ENCODE measurements around the gene TCF23. TPM values are rescaled to one million over a fixed set of nuclear protein-coding genes. Genes with fewer than 3 reads are reported as not detected.
"Not testable (repeated sequence)": the region's sequence is repeated elsewhere in the genome, so short reads cannot be mapped to it uniquely, and the experiment has no call there.

Gene TCF23
- total RNA-seq, 1 donor from 2014 or later: 0.42 TPM

DNA sequence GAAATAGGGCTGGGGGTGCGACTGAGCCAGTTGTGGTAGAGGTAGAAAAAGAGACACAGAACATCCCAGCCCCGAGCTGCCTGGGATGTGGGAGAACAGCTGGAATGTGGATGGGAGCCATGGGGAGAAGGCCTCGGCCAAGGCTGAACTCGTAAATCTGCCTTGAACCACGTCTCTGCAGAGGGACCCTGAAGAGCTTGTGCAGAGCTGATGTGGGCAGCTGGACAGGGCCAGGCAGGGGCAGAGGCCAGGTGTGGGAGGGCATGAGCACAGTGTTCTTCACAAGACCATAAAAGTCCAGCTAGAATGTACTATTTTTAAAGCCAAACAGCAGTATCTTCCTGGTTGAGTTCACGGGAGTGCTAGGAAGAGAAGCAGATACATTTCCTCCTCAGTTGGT, 5.7 kb downstream of the TCF23 start:
- no peak for DNase-seq (ENCODE audit: low spot score)

DNA sequence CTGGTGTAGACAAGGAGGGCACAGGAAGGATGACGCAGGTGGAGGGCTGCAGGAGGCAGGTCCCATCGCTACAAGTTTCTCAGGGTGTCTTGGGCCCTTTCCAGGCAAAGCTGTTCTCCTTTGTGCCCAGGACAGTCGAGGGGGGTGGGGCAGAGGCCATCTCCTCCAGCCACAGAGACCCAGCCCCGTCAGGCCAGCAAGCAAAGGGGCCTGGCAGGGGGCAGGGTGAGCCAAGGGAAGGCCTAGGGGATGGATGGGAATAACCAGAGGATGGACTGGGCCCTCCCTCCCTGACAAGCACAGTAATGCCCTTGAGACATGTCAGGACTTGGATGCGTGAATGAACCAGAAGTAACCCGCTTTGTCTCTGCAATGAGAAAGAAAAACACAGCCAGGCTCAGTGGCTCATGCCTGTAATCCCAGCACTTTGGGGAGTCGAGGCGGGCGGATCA, 6.3 kb downstream of the TCF23 start:
- DNase-seq (ENCODE audit: low spot score): no peak

DNA sequence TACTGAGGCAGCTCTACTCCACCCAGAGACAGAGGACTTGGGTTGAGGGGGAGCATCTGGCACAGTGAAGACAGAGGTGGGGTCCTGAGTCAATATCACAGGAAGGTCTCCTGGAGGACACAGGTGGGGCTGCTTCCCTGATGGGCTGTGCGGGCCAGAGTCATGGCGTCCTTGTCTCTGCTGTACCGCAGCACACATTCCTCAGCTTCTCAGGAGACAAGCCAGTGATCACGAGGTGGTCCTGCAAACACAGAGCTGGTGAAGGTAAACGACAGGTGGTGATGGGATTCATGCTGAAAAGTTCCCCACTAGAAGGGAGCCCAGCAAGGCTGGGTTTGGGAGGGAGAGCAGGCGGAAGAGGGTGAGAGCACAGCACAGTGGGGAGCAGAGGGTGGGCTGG, 9.7 kb downstream of the TCF23 start:
- DNase-seq (ENCODE audit: low spot score): no peak

DNA sequence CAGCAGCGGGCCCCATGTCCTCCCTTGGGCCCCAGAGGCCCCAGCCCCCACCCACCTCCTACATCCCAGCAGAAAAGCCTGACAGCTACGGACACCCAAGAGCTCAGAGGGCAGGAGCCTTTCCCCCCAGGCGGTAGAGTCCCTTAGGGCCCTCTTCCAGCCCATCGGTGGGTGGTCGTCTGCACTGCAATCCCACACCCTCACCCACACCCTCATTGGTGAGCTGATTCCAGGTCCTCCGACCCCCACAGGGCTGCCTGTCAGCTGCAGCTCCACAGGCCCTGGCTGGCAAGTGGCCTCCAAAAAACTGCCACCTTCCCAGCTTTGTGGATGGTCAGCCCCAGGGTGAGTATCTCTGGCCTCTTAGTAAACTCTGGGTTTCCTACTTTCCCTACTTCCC, 10.5 kb downstream of the TCF23 start:
- no peak for DNase-seq (ENCODE audit: low spot score)

DNA sequence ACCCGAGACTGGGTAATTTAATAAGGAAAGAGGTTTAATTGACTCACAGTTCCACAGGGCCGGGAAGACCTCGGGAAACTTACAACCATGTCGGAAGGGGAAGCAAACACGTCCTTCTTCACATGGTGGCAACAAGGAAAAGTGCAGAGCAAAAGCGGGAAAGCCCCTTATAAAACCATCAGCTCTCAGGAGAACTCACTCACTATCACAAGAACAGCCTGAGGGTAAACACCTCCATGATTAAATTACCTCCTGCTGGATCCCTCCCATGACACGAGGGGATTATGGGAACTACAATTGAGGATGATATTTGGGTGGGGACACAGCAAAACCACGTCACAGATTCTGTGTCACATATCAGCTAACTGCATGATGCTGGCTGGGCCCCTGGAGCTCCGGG, 11.4 kb downstream of the TCF23 start:
- DNase-seq (ENCODE audit: low spot score): no peak

DNA sequence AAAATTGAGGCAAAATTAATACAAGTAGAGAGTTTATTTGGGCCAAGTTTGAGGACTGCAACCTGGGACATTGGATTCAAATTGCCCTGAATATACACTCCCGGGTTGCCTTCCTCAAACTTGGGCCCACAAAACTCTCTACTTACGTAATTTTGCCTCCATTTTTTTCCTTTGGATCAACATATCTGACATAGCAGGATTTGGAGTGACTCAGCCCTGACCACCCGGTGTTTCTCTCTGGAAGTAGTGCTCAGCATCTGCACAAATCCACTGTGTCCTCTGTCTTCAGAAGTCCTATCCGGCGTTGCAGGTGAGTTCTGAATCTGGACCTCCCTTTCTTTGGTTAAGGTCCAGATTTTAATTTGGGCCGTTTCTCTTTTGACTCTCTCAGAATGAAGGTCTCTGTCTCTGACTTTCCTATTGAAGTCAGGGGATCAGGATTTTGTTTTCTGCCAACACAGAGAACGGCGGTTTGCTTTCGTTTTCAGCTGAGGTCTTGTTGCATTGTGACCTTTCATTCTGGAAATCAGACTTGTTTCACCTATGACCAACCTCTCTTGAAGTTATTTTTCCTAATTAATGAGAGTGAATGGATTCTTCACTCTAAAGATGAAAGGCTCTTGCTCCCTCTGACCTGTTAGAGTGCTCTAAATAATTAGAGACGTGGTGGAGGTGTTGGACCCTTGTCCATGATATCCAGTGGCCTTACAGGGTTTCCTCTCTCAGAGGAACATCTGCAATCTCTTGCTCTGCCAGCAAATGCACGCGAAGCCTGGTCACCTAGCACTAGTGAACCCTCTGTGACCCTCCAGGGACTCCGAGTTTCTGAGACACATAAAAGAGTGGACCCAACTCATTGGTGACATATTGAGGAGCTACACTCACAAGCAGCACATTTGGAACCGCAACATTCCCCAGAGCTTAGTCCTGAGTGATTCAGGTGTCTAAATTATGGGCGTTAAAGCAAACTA, 13.6 kb downstream of the TCF23 start:
- DNase-seq (ENCODE audit: low spot score): no peak

DNA sequence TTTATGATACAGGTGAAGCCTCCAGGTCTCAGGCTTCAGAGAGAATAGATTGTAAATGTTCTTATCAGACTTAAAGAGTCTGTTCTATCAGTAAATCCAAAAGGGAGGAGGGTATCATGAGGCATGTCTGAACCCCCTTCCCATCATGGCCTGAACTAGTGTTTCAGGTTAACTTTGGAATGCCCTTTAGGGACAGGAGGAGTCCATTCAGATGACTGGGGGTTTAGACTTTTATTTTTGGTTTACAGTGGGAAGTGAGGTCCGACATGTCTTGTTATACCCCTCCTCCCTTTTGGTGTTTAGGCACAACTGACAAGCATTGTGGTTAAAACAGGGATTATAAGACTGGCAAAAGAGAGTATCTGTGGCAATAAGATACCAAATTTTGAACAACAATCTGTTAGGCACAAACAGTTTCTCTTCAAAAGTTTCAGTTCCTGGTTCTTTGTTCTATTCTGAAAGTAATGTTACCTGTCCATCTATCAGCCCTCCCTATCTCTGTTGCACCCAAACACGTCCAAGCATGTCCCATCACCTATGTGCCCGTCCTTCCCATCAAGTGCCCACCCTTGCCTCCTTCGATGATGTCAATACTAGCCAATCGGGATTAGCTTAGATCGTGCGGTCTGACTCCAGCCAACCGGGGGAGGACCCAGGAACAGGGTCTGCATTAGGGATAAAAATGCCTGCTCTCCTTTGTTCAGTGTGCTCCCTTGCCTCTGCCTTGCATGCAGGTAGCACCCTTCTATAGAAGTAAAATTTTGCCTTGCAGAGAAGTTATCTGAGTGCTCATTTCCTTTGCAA, 16.4 kb downstream of the TCF23 start:
- DNase-seq (ENCODE audit: low spot score): no peak

DNA sequence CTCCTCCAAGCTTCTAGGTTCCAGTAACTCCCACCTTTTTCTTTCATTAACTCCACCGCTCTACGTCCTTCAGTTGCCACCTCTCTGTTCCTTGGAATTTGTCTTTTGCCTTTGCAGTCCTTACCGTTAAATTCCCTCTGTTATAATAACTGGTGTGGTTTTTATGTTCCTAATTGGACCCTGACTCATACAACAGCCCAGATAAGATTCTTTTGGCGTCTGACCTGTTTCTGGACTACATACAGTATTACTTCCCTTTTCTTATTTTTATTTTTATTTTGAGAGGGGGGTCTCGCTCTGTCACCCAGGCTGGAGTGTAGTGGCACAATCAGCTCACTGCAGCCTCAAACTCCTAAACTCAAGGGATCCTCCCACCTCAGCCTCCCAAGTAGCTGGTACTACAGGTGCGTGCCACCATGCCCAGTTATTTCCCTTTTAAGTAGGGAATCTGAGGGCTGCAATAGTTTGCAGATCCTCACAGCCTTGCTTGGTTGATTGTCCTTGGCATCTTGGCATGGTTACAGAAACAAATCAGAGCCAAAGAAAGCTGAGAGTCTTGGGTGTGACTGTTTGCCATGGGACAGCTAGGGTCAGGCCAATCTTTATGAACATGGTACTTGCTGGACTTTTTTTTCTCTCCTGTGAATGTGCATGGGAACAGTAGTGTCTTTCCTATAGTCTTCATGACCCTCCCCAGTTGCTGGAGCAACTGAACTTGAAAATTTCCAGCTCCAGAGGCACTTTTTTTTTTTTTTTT, 22.0 kb downstream of the TCF23 start:
- no peak for DNase-seq (ENCODE audit: low spot score)

DNA sequence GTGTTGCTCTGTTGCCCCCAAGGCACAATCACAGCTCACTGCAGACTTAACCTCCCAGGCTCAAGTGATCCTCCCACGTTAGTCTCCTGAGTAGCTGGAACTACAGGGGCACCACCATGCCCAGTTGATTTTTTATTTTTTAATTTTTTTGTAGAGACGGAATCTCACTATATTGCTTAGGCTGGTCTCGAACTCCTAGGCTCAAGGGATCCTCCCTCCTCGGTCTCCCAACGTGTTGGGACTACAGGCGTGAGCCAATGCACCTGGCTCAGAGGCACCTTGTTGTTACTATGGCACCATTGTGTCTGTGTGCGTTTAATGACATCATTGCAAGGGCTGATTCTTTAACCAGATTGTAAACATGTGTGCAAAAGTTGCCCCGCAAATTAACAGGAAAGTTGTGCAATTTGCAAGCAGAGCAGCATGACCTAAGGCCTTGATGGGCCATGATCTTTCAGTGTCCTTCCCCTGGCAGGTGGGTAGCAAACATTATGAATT, 22.6 kb downstream of the TCF23 start:
- DNase-seq (ENCODE audit: low spot score): no peak

DNA sequence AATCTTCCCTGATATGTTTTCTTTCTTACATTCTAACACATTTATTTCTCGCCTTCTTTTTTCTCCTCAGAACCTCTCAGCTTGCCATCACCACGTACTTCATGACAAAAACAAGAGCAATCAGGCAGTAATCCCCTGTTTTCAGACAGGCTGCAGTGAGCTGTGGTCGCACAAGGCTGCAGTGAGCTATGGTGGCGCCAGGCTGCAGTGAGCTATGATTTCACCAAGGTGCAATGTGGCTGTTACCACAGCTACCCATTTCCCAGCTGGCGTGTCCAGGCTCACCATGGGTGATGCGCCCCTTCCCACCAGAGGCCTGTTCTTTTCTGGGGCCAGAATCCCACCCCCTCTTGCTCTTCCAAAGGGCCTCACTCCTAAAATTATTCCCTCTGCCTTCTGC, 25.8 kb downstream of the TCF23 start:
- no peak for DNase-seq (ENCODE audit: low spot score)

DNA sequence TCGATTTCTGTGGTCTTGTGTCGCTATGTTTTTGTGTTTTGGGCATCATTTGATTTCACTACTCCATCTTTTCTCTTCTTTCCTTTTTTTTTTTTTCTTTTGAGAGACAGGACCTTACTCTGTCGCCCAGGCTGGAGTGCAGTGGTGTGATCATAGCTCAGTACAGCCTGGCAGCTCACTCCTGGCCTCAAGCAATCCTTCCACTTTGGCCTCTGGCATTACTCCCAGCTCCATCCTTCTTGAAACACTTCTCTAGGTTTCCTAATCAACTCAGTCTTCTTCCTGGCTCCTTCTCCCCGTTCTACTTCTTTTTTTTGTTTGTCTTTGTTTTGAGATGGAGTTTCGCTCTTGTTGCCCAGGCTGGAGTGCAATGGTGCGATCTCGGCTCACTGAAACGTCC, 26.5 kb downstream of the TCF23 start:
- no peak for DNase-seq (ENCODE audit: low spot score)

DNA sequence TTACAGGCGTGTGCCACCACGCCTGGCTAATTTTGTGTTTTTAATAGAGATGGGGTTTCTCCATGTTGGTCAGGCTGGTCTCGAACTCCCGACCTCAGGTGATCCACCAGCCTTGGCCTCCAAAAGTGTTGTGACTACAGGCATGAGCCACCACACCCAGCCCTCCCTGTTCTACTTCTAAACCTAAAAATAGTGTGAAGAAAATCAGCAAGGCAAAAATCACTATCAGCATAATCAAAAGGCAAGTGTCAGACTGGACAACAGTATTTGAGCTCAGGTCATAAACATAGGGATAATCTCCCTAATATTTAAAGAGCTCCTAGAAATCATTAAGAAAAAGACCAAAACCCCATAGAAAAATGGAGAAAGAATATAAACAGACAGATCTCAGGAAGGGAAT, 27.0 kb downstream of the TCF23 start:
- not testable (repeated sequence) for DNase-seq (ENCODE audit: low spot score)

DNA sequence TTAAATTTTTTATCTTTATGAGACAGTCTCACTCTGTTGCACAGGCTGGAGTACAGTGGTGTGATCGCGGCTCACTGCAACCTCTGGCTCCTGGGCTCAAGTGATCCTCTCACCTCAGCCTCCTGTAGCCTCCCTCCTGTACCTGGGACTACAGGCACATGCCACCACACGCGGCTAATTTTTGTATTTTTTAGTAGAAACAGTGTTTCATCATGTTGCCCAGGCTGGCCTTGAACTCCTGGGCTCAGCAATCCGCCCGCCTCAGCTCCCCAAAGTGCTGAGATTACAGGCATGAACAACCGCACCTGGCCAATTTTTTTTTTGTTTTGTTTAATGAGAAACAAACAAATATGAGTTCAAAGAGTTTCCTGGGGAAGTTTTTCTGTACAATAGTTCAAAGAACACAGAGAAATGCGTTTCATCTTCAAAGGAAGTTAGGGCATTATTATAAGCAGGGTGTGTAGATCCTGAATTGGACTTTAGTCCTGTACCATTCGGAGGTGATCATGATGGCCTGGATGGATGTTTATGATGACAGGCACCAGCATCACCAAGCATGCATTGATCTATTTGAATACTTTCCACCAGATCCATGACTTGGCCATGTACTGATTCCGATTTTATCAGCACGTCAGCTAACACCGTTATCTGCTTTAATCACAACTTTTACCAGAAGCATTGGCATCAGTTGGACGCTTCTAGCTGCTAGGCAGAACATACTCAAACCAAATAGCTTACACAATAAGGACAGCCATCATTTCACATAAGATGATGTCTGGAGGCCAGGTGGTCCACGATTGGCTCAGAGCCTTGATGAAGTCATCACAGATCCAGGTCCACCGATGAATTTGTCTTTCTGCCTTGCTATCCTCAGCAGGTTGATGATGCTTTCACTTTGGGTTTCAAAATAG, 28.9 kb downstream of the TCF23 start:
- no peak for DNase-seq (ENCODE audit: low spot score)

DNA sequence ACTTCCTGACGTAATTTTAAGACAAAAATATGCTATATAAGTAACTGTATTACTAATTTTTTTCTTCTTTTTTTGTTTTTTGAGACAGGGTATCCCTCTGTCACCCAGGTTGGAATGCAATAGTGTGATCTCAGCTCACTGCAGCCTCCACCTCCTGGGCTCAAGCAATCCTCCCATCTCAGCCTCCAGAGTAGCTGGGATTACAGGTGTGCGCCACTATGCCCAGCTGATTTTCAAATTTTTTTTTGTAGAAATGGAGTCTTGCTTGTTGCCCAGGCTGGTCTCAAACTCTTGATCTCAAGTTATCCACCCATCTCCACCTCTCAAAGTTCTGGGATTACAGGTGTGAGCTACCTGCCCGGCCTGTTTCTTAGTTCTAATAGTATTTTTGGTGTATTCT, 29.7 kb downstream of the TCF23 start:
- DNase-seq (ENCODE audit: low spot score): no peak

DNA sequence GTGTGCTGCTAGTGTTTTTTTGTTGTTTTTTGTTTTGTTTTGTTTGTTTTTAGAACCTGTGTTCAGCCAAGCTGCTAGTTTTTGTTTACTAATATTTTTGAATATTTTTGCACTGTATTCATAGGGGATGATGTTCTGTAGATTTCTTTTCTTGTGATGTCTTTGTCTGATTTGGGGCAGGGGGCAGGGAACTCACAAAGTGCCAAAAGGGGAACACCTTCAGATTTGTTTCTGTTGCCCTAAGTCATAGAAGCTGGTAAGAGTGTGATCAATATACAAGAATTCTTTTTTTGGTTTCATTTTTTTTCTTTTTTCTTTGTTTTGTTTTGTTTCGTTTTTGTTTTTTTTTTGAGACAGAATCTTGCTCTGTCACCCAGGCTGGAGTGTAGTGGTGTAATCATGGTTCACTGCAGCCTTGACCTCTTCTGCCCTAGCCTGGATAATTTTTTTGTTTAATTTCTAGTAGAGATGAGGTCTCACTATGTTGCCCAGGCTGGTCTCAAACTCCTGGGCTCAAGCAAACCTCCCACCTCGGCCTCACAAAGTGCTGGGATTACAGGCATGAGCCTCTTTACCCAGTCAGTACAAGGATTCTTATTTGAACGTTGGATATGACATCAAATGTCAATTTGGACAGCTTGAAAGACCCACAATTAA, 30.7 kb downstream of the TCF23 start:
- no peak for DNase-seq (ENCODE audit: low spot score)

DNA sequence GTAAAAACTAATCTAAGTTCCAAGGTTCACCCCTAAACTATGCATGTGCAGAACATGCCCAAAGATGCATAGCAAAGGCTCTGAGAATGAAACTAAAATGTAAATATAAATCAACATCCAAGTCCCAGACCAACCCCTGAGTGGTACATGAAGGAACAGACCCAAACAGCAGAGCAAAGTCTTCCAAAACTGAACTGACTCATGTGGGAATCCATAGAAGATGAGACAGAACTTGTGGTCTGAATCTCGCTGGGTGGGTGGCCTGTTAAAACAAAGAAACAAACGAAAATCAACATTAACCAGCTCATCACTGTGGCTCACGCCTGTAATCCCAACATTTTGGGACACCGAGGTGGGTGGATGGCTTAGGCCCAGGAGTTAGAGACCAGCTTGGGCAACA, 33.5 kb downstream of the TCF23 start:
- DNase-seq (ENCODE audit: low spot score): no peak

DNA sequence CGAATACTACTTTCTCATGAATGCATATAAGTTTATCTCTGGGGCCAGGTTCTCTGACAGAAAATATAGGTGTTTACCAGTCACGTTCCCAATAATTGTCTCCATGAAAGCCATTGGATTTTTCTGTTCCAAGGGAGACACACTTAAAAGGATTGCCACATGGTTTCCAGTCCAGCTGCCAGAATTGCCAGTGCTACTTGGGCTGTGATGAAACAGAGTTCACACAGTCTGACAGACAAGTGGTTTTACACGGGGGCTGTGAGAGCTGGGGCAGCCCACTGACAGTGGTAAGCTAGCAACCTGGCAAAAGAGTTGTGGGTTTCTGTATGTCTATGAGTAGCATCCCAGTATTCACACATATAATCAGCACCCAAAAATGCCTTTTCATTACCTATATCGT, 35.3 kb downstream of the TCF23 start:
- no peak for DNase-seq (ENCODE audit: low spot score)

DNA sequence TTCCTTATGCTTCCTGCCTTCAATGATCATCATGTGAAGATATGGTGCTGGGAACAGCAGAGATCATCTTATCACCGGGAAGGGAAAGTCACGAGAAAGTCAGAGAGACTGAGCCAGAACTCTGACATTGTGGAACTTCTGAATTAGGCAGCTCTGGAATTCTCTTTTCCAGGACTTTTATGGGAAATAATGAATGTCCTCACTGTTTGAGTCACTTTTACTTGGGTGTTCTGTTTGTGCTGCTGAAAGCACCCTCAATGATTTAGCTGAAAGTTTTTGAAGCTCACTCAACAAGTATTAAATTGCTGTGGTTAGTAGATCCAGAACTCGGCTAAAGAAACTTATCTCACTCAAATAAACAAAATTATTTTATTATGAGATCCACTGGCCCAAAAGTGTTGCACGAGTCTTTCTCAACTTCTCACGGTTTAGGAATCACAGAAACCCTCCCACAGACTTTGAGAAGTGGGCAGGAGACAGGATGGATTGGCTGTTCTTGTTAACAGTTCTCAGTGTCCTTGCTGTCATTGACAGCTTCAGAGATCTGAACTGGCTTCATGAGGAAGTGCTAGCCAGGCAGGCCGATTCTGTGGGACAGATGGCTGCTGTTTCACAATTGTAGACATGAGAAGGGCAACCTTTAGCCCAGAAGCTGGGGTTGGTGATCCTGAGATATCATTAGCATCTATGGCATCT, 36.7 kb downstream of the TCF23 start:
- DNase-seq (ENCODE audit: low spot score): peak; percentile 64

DNA sequence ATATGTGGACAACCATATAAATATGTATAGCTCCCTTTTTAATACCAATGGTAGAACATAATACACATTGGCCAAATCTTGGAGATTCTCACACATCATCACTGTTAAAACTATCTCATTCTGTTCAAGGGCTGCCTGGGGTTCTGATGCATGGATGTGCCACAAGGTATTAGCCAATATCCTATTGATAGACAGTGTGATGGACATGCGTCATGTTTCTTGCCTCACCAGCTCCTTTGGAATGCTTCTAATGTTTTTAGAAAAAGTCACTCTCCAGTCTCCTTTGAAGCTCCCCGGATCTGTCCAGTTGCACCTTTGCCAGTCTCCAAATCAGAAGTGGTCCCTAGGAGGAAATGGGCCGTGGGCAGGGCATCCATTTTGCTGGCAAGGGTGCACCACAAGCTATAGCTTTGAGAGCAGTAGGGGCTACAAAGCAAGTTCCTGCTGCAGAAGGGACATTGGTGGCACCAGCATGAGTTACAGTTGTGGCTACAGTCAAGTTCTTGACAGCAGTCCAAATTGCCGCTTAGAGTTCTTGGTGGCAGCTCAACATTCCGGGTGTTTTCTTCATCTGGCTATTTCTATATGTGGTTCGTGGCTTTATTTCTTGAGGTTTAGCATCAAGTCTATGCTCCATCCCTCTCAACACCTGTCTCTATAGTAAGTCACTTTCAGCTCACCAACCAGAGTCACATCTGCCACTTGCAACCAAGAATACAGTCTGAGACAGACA, 38.0 kb downstream of the TCF23 start:
- no peak for DNase-seq (ENCODE audit: low spot score)
